GM12892 (cell line): Measurements from ENCODE around the gene GALNT18.

Experiments used
- POLR2A ChIP-seq: IDR thresholded peaks from 2 replicates; pipeline ENCODE4 v1.6.1; 2011; ENCODE audit warnings: low read depth, low read length, control low read depth
- POLR2AphosphoS5 ChIP-seq: IDR thresholded peaks from 2 replicates; pipeline ENCODE4 v1.6.1; 2011; ENCODE audit warnings: low read depth, low read length, control low read depth
- TAF1 ChIP-seq: IDR thresholded peaks from 2 replicates; pipeline ENCODE4 v1.6.1; 2011; ENCODE audit warnings: low read depth, mild to moderate bottlenecking, control low read depth, low read length, borderline replicate concordance

GRCh38 chr11:11427140-11427539 lies 194.7 kb downstream of the GALNT18 start:
- no peak for TF ChIP-seq POLR2AphosphoS5
- TF ChIP-seq POLR2A = no peak
- TF ChIP-seq TAF1 = no peak
